Keratinocyte (primary cell): ENCODE data around the gene KCNN4. TPM values are rescaled to one million over a fixed set of nuclear protein-coding genes. Genes with fewer than 3 reads are reported as not detected.
A peak's percentile ranks its signal among the peaks of the same experiment; 100 is the strongest.

ENCODE experiments used
- DNase-seq: peaks from one replicate; pipeline ENCODE4 v3.0.0-alpha.2; 2011; ENCODE audit warnings: low read depth, missing footprints, low spot score
- FAIRE-seq: peaks from 2 replicates; lab custom pipeline; 2011; peaks lifted over from hg19 to GRCh38; lab: Jason Lieb, UNC
- H2AFZ ChIP-seq: 2 replicates; pipeline ENCODE4 v1.6.0; 2012; ENCODE audit warnings: low read length, control low read depth, inconsistent platforms; ENCODE audit not compliant: control insufficient read depth
- H3K27ac ChIP-seq: 2 replicates; pipeline ENCODE4 v1.5.1; 2011; ENCODE audit warnings: low read length; ENCODE audit not compliant: control insufficient read depth, insufficient read depth
- H3K27me3 ChIP-seq: 3 replicates; pipeline ENCODE4 v1.6.0; 2011; ENCODE audit warnings: low read length; ENCODE audit not compliant: control insufficient read depth, insufficient read depth; ENCODE audit errors: extremely low read depth
- H3K36me3 ChIP-seq, 2 experiments: 2 replicates in 1 of 2; 3 replicates in 1 of 2; pipeline ENCODE4 v1.5.1; 2011; ENCODE audit warnings: low read length in 2 of 2, mild to moderate bottlenecking in 1 of 2; ENCODE audit not compliant: control insufficient read depth in 2 of 2, insufficient read depth in 2 of 2; ENCODE audit errors: extremely low read depth in 1 of 2
- H3K4me1 ChIP-seq: 3 replicates; pipeline ENCODE4 v1.5.1; 2011; ENCODE audit warnings: low read length; ENCODE audit not compliant: control insufficient read depth, insufficient read depth; ENCODE audit errors: extremely low read depth
- H3K4me2 ChIP-seq: 3 replicates; pipeline ENCODE4 v1.6.0; 2011; ENCODE audit warnings: low read depth, low read length; ENCODE audit not compliant: control insufficient read depth, insufficient read depth; ENCODE audit errors: extremely low read depth
- H3K4me3 ChIP-seq, 3 experiments: fragments of 200-600 bp in 1 of 3; sonication (generic) in 1 of 3; 2 replicates in 2 of 3; 3 replicates in 1 of 3; pipeline ENCODE4 v1.5.1; 2011 to 2016; ENCODE audit warnings: low read length in 3 of 3, mild to moderate bottlenecking in 3 of 3, control low read depth in 2 of 3, inconsistent platforms in 1 of 3, low read depth in 1 of 3, mixed read lengths in 1 of 3, mixed run types in 1 of 3, moderate library complexity in 1 of 3; ENCODE audit not compliant: control insufficient read depth in 2 of 3, insufficient read depth in 2 of 3; ENCODE audit errors: extremely low read depth in 1 of 3
- H3K79me2 ChIP-seq: 2 replicates; pipeline ENCODE4 v1.6.0; 2012; ENCODE audit warnings: low read length; ENCODE audit not compliant: control insufficient read depth, insufficient read depth
- H3K9ac ChIP-seq: 3 replicates; pipeline ENCODE4 v1.6.0; 2011; ENCODE audit warnings: low read length; ENCODE audit not compliant: control insufficient read depth, insufficient read depth; ENCODE audit errors: extremely low read depth
- H3K9me1 ChIP-seq: 3 replicates; pipeline ENCODE4 v1.6.0; 2011; ENCODE audit warnings: low read length; ENCODE audit not compliant: control insufficient read depth, insufficient read depth; ENCODE audit errors: extremely low read depth
- H3K9me3 ChIP-seq: 2 replicates; pipeline ENCODE4 v1.5.1; 2012; ENCODE audit warnings: low read depth, low read length; ENCODE audit not compliant: control insufficient read depth
- H4K20me1 ChIP-seq: 3 replicates; pipeline ENCODE4 v1.6.0; 2011; ENCODE audit warnings: low read length; ENCODE audit not compliant: control insufficient read depth, insufficient read depth; ENCODE audit errors: extremely low read depth
- CTCF ChIP-seq, 3 experiments: IDR thresholded peaks in 1 of 3; conservative IDR thresholded peaks in 1 of 3; optimal IDR thresholded peaks in 1 of 3; 2 replicates in 2 of 3; 3 replicates in 1 of 3; pipeline versions ENCODE3 to v1.5.1; 2011; ENCODE audit warnings: low read length in 3 of 3, mild to moderate bottlenecking in 3 of 3, moderate library complexity in 2 of 3, control low read depth in 1 of 3, inconsistent platforms in 1 of 3; ENCODE audit not compliant: insufficient read depth in 2 of 3; ENCODE audit errors: extremely low read depth in 1 of 3
- EZH2 ChIP-seq: IDR thresholded peaks from one replicate; pipeline ENCODE4 v1.6.1; 2012; ENCODE audit warnings: inconsistent platforms, mild to moderate bottlenecking, low read length, moderate library complexity
- dilution Hi-C: fragments of 300-500 bp; cut with MboI; formaldehyde crosslinking; loops from one replicate; pipeline ENCODE4 v1.7.0; 2020; ENCODE audit warnings: low sequenced_read_pairs; ENCODE audit not compliant: extremely low pct_ligation_motif_present
- polyA plus RNA-seq, 5 experiments: library from polyadenylated mRNA; depleted of rRNA in 3 of 5; stranded (reverse) in 3 of 5; stranded (forward) in 1 of 5; unstranded in 1 of 5; fragments of >200 nt; gene quantifications; 1 replicate in 1 of 5; 2 replicates in 3 of 5; 3 replicates in 1 of 5; pipeline versions ENCODE4 v1.2.1 to v1.2.3, GENCODE V29; 2011 to 2012; ENCODE audit warnings: missing spikeins in 2 of 5, low read depth in 1 of 5, low replicate concordance in 1 of 5

Gene KCNN4
- polyA plus RNA-seq, 1 donor (not counting 4 experiments of a cell fraction or from before 2014, with no cell fraction given) = 9.8 TPM

GRCh38 chr19:43751466-43752220 is 29.1 kb downstream of the KCNN4 start:
- no peak for DNase-seq
- peaks cover 16 to 40% of the 10 kb centered on the region in 2 experiments for H3K36me3 ChIP-seq

GRCh38 chr19:43749898-43750297 is 30.9 kb downstream of the KCNN4 start:
- H3K36me3 ChIP-seq = peaks cover 17 to 47% of the 10 kb centered on the region in 2 experiments
- TF ChIP-seq CTCF (optimal IDR thresholded peaks at IDR 0.05 in 1 of 3, IDR thresholded peaks at IDR 0.05 in 1 of 3, conservative IDR thresholded peaks at IDR 0.05 in 1 of 3; ENCODE audit: extremely low read depth in 1 of 3, insufficient read depth in 2 of 3, low read length in 3 of 3) (no peak), EZH2 (no peak)
- DNase-seq (no peak), FAIRE-seq (no peak)
- no peak overlapping the region for H2AFZ ChIP-seq
- H3K4me3 ChIP-seq = no peak overlapping the region
- H3K79me2 ChIP-seq = peaks cover 21% of the 10 kb centered on the region
- H3K4me2 ChIP-seq = no peak overlapping the region
- dilution Hi-C loops = no loop called here
- no peaks in the 10 kb centered on the region for H3K9me3 ChIP-seq
- H3K27ac ChIP-seq = no peak overlapping the region
- H3K9ac ChIP-seq = no peak overlapping the region
- H4K20me1 ChIP-seq = no peaks in the 10 kb centered on the region
- peaks cover 25% of the 10 kb centered on the region for H3K4me1 ChIP-seq
- H3K9me1 ChIP-seq = no peaks in the 10 kb centered on the region
- H3K27me3 ChIP-seq = no peaks in the 10 kb centered on the region

More at GRCh38 chr19:43751466-43752220, 29.1 kb downstream of the KCNN4 start:
- Histone ChIP-seq H3K27ac (peak overlapping the region; percentile 100), H3K4me2 (peak overlapping the region; percentile 23), H3K9ac (no peak overlapping the region), H3K9me3 (no peaks in the 10 kb centered on the region), H4K20me1 (no peaks in the 10 kb centered on the region), H3K4me3 (no peak overlapping the region), H2AFZ (no peak overlapping the region), H3K79me2 (peaks cover 23% of the 10 kb centered on the region), H3K27me3 (no peaks in the 10 kb centered on the region), H3K4me1 (peaks cover 39% of the 10 kb centered on the region), H3K9me1 (no peaks in the 10 kb centered on the region)
- peak; percentile 61 for FAIRE-seq
- TF ChIP-seq CTCF (optimal IDR thresholded peaks at IDR 0.05 in 1 of 3, IDR thresholded peaks at IDR 0.05 in 1 of 3, conservative IDR thresholded peaks at IDR 0.05 in 1 of 3; ENCODE audit: extremely low read depth in 1 of 3, insufficient read depth in 2 of 3, low read length in 3 of 3) = no peak
- no peak for TF ChIP-seq EZH2
- dilution Hi-C loops = no loop called here
